LNCaP clone FGC (cell line): ENCODE results near the gene COL6A2.

Source experiments
- DNase-seq: peaks from one replicate; pipeline ENCODE4 v3.0.0-alpha.2; 2011; ENCODE audit warnings: low read depth
- H3K4me3 ChIP-seq: 2 replicates; pipeline ENCODE4 v1.5.1; 2011; ENCODE audit warnings: mild to moderate bottlenecking, low read depth, low read length, control low read depth
- CTCF ChIP-seq: IDR thresholded peaks from 2 replicates; pipeline ENCODE4 v1.5.1; 2012; ENCODE audit warnings: mild to moderate bottlenecking; ENCODE audit not compliant: control insufficient read depth, insufficient read depth; ENCODE audit errors: extremely low read depth

Gene COL6A2

GRCh38 chr21:46111857-46112724, 14.2 kb downstream of the COL6A2 start:
- no peak for TF ChIP-seq CTCF
- no peak for DNase-seq
- H3K4me3 ChIP-seq = no peak overlapping the region

- DNase-seq = no peak
- no peak overlapping the region for H3K4me3 ChIP-seq
- TF ChIP-seq CTCF = no peak
Measured at GRCh38 chr21:46112725-46113215, 14.9 kb downstream of the COL6A2 start.

DNA sequence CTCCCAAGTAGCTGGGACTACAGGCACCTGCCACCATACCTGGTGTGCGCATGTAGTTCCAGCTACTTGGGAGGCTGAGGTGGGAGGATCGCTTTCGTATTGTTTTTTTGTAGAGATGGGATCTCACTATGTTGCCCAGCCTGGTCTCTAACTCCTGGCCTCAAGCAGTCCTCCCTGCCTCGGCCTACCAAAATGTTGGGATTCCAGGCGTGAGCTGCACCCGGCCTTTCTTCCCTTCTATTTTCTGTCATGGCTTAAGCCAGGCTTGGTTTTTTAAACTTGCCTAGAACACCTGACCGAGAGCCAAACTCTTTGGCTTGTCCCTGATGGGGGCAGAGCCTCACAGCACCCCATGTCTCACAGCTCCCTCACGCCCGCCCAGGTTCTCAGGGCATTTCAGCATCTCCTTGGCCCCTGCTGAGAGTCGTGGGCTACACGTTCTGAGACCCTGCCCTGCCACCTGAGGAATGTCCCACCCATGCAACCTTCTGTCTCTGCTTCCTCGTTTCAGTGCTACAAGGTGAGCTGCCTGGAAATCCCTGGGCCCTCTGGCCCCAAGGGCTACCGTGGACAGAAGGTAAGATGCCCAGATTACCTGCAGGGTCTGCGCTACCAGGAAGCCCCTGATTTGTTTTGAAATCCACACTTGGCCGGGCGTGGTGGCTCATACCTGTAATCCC, 15.7 kb downstream of the COL6A2 start:
- no peak for DNase-seq
- no peak for TF ChIP-seq CTCF
- H3K4me3 ChIP-seq = no peak overlapping the region

DNA sequence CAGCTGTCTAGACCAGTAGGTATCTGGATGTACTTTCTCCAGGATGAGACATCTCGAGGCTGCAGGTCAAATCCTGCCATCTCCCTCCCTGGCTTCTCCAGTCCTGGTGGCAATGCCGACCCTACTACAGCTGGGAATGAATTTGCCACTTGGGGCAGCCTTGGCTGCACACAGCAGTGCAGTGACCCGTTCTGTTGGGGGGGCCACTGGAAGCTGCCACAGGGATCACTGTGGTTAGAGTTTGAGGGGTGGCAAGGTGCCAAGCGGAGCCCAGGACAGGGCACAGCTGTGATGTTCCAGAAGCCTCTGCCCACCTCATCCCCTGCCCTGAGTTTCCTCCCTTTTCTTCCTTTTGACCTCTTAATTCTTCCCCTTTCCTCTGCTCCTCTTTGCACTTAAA, 17.1 kb downstream of the COL6A2 start:
- H3K4me3 ChIP-seq = no peak overlapping the region
- TF ChIP-seq CTCF = no peak
- DNase-seq = no peak

DNA sequence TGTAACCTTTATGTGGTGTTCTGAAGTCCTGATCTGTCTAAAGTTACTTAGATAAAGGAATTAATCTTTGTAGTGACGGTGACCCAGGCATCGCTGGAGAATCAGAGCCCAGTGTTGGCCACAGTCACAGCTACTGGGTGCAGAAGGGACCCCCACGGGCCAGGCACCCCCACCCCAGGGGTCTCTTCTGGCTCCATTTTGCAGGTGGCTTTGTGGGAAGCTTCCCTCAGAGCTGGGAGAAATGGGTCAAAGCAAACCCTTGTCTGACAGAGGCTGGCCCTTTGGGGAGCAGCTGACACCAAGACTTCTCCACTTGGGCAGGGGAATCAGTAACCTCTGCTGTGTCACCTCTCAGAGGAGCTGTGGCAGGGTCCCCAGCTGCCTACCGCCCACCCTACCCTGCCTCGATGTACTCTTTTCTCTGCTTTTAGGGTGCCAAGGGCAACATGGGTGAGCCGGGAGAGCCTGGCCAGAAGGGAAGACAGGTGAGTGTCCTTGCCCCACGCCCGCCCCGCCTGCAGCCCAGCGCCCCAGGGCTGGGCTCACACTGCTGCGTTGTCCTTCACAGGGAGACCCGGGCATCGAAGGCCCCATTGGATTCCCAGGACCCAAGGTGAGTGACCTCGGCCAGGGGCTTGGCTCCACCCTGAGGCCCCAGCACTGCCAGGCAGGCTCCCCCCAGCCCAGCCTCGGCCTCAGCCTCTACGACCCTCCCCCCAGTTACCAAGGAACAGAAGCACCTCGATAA, 17.7 kb downstream of the COL6A2 start:
- TF ChIP-seq CTCF = no peak
- no peak overlapping the region for H3K4me3 ChIP-seq
- no peak for DNase-seq

- DNase-seq = no peak
- no peak for TF ChIP-seq CTCF
- no peak overlapping the region for H3K4me3 ChIP-seq
Measured at GRCh38 chr21:46116189-46116775, 18.4 kb downstream of the COL6A2 start.
